Esophagus squamous epithelium (tissue), 4 donors: Measurements from ENCODE around the gene CSMD2.

Experiments used
- CTCF ChIP-seq, 6 experiments: fragments of 450-650 bp in 4 of 6; fragments of 200-600 bp in 2 of 6; sonication (generic) in 2 of 6; IDR thresholded peaks; one replicate each; pipeline ENCODE4 v1.5.1; 2016 to 2019; ENCODE audit warnings: antibody characterized with exemption in 6 of 6, mild to moderate bottlenecking in 4 of 6, moderate library complexity in 4 of 6
- POLR2A ChIP-seq, 4 donors: fragments of 450-650 bp; IDR thresholded peaks; one replicate each; pipeline ENCODE4 v1.6.1; 2017; ENCODE audit warnings: antibody characterized with exemption in 4 of 4, mild to moderate bottlenecking in 4 of 4, moderate library complexity in 3 of 4

GRCh38 chr1:34199927-34200326 is 34.9 kb upstream of the CSMD2 start:
- TF ChIP-seq POLR2A (IDR thresholded peaks at IDR 0.05), result no peak
- no peak for TF ChIP-seq CTCF (IDR thresholded peaks at IDR 0.05)
